Central memory CD8-positive, alpha-beta T cell (primary cell): ENCODE data around the gene TSPAN32.
A peak's percentile ranks its signal among the peaks of the same experiment; 100 is the strongest.

Experiments
- ATAC-seq: fragments of 150-1000 bp; cut with Tn5 transposase; replicated peaks from 2 replicates; pipeline ENCODE4 v1.10.0; 2022; ENCODE audit warnings: mild to moderate bottlenecking, moderate FRiP score, moderate number of reproducible peaks; ENCODE audit not compliant: poor library complexity, severe bottlenecking; ENCODE audit errors: extremely low read depth
- DNase-seq, 2 donors: peaks; one replicate each; pipeline ENCODE4 v3.0.0; 2021; ENCODE audit warnings: low spot score in 2 of 2
- H3K27ac Mint-ChIP-seq: one replicate; pipeline ENCODE4 v1.8.0; 2022; ENCODE audit warnings: low read depth, mild to moderate bottlenecking, moderate library complexity, mixed read lengths
- H3K27me3 Mint-ChIP-seq: one replicate; pipeline ENCODE4 v1.8.0; 2022; ENCODE audit warnings: mixed read lengths
- H3K36me3 Mint-ChIP-seq: one replicate; pipeline ENCODE4 v1.8.0; 2022; ENCODE audit warnings: mild to moderate bottlenecking, moderate library complexity, mixed read lengths; ENCODE audit not compliant: insufficient read depth
- H3K4me1 Mint-ChIP-seq: one replicate; pipeline ENCODE4 v1.8.0; 2022; ENCODE audit warnings: mixed read lengths
- H3K4me3 Mint-ChIP-seq: one replicate; pipeline ENCODE4 v1.8.0; 2022; ENCODE audit warnings: mild to moderate bottlenecking, moderate library complexity, mixed read lengths
- H3K9me3 Mint-ChIP-seq: one replicate; pipeline ENCODE4 v1.8.0; 2022; ENCODE audit warnings: mixed read lengths

TSPAN32 gene

DNA sequence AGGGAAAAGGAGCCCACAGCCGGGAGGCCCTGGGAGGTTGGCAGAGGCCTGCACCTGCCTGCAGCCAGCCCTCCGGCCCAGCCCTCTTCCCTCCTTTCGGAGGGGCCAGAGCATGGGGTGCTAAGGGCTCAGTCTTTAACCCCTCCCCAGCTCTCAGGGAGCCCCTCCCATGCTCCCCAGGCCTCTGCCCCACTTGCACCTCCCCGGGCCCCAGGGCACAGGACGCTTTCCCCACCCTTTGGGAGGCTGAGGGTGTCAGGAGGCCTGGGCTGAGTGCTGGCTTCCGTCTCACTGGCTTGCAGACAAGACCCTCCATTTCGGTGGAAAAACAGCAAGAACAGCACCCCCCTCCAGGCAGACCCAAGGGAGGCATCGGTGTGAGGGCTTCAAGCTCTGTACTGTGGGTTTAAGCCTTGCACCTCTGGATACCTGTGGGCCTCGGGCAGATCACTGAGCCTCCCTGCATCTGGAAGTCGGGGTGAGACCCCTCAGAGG is 38.7 kb upstream of the TSPAN32 start:
- Mint-ChIP-seq H3K36me3 (no peaks in the 10 kb centered on the region), H3K27ac (no peak overlapping the region), H3K9me3 (no peaks in the 10 kb centered on the region), H3K27me3 (no peaks in the 10 kb centered on the region), H3K4me3 (no peak overlapping the region), H3K4me1 (peaks cover 23% of the 10 kb centered on the region)
- no peak for DNase-seq
- no peak for ATAC-seq

GRCh38 chr11:2263724-2264360 is 38.0 kb upstream of the TSPAN32 start:
- ATAC-seq, result no peak

DNA sequence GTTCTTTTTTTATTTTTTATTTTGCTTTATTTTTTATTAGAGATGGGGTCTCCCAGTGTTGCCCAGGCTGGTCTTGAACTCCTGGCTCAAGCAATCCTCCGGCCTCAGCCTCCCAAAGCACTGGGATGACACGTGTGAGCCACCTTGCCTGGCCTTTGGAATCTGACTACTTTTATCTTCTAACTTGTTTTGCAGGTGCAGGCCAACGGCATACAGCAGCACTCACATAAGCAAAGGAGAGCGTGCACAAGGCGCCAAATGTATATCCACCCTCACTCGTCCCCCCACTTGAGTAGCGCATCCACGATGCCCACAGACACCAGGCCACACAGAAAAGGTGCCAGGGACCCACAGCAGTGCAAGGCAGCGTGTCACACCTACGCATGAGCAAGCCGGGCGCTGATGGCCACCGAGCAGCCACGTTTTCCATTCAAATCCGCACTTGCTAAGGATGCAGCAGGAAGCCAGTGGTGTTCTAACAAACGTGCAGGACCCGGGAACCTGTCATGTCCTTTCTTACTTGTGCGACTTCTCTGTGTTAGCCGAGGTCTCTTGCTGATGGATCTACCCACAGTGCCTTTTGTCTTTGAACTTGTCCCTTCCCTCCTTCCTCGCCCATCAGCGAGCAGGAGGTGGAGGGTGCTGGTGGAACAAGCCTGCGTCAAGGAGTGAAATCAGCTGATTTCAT is 37.3 kb upstream of the TSPAN32 start:
- H3K27ac Mint-ChIP-seq, result no peak overlapping the region
- H3K4me1 Mint-ChIP-seq, result peaks cover 25% of the 10 kb centered on the region
- peaks cover 3% of the 10 kb centered on the region for H3K36me3 Mint-ChIP-seq
- H3K27me3 Mint-ChIP-seq, result no peaks in the 10 kb centered on the region
- ATAC-seq (no peak), DNase-seq (no peak)
- H3K4me3 Mint-ChIP-seq, result no peak overlapping the region
- no peaks in the 10 kb centered on the region for H3K9me3 Mint-ChIP-seq

More at GRCh38 chr11:2263724-2264360, 38.0 kb upstream of the TSPAN32 start:
- peaks cover 25% of the 10 kb centered on the region for H3K4me1 Mint-ChIP-seq
- no peaks in the 10 kb centered on the region for H3K36me3 Mint-ChIP-seq
- H3K27me3 Mint-ChIP-seq, result no peaks in the 10 kb centered on the region
- no peaks in the 10 kb centered on the region for H3K9me3 Mint-ChIP-seq
- H3K4me3 Mint-ChIP-seq, result no peak overlapping the region
- H3K27ac Mint-ChIP-seq, result no peak overlapping the region
- no peak for DNase-seq

GRCh38 chr11:2265396-2265795 is 36.4 kb upstream of the TSPAN32 start:
- Mint-ChIP-seq H3K9me3 (no peaks in the 10 kb centered on the region), H3K4me1 (peaks cover 25% of the 10 kb centered on the region), H3K36me3 (peaks cover 3% of the 10 kb centered on the region), H3K27me3 (no peaks in the 10 kb centered on the region), H3K27ac (peak overlapping the region; percentile 33), H3K4me3 (peak overlapping the region; percentile 60)
- ATAC-seq (no peak), DNase-seq (no peak)

DNA sequence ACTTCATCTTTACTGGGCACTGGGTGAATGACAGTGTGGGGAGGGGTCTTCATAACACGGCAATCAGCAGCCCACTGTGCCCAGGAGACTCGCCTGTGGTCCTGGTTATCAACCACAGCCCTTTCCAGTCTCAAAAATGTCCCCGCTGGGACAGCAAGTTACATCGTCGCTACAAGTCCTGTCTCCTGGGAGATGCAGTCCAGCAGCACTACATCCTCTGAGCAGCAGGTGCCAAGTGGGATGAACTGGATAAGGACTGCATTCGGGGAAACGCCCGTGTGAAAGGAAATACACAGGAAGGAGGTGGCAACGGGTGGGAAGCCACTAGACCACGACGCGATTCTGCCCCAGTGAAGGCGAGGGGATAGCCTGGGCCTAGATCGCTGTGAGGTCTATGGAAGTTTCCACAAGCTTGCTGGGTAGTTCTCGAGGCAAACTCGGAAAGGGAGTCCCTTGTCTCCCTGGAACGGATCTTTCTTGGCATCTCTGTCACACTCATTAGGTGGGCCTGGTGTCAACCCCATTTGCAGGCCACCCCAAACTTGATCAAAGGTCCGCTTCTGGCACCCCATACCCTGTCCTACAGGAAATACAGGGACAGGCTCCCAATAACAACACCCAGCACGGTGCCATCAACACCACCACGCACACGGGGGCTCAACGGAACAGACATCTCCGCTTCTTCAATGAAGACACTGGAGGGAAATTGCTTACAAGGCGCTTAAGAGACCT is 35.8 kb upstream of the TSPAN32 start:
- Mint-ChIP-seq H3K36me3 (peaks cover 4% of the 10 kb centered on the region), H3K27ac (peak overlapping the region; percentile 33)

DNA sequence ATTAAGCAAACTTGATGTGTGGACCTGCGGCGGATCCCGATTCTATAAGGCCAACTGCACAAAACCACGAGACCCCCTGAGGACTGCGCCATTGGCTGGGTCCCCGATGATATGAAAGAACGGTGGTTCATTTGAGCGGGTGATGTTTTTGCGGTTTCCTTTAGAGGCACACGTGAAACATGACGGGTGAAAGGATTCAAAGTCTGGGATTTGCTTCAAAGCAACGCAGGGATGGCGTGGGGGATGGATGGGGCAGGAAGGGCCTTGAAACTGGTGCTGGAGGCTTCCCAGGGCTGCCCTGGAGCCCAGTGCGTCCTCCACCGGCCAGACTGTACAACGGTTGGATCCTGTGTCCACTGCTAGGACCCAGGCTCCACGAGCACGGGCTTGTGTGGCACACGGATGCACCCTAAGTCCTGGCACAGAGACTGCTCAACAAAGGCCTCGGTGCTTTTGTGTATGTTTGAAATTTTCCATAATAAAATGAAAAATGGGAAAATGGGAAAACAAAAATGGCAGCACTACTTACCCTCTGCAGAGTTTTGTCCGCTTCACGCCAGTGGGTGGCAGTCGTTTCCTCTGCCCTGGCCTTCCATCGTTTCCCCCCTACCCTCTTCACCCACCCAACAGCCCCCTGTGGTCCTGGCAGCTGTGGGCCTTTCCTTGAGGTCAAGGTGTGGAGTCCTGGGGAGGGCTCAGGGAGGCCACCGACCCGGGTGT is 35.1 kb upstream of the TSPAN32 start:
- peaks cover 4% of the 10 kb centered on the region for H3K36me3 Mint-ChIP-seq
- H3K9me3 Mint-ChIP-seq, result no peaks in the 10 kb centered on the region
- H3K27ac Mint-ChIP-seq, result peak overlapping the region; percentile 33
- H3K4me3 Mint-ChIP-seq, result peak overlapping the region; percentile 60
- no peak for DNase-seq
- ATAC-seq, result no peak
- peaks cover 25% of the 10 kb centered on the region for H3K4me1 Mint-ChIP-seq
- H3K27me3 Mint-ChIP-seq, result peaks cover 7% of the 10 kb centered on the region

More for the DNA sequence above, 35.8 kb upstream of the TSPAN32 start:
- Mint-ChIP-seq H3K9me3 (no peaks in the 10 kb centered on the region), H3K4me3 (peak overlapping the region; percentile 60), H3K27me3 (no peaks in the 10 kb centered on the region), H3K4me1 (peaks cover 25% of the 10 kb centered on the region)
- no peak for ATAC-seq
- no peak for DNase-seq

DNA sequence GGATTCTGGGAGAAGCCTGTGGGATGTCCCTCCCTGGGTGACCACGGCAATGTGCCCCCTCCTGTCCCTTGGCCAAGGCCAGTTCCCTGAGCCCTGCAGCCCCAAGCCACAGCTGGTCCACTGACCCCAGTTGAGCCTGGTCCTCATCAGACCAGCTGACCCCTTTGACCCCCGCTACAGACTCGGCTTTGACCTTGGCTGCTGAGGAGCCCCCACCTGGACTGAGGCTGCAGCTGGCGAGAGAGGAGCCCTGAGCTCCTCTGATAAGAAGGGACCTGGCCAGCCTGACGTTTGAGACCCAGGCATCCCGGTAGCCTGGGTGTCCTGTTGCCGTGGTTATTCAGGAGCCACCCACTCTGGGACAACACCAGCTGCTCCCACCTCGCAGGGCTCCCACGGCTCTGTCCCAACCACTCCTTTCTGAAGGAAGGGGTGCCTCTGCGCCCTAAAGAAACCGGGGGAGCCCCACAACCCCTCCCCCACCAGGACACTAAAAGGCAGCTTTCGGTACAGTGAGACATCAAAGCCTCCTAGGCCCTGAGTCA is 34.4 kb upstream of the TSPAN32 start:
- no peak for DNase-seq
- H3K4me1 Mint-ChIP-seq, result peaks cover 25% of the 10 kb centered on the region
- no peak overlapping the region for H3K27ac Mint-ChIP-seq
- peaks cover 4% of the 10 kb centered on the region for H3K36me3 Mint-ChIP-seq
- peak overlapping the region; percentile 67 for H3K4me3 Mint-ChIP-seq
- no peak for ATAC-seq
- H3K27me3 Mint-ChIP-seq, result peaks cover 13% of the 10 kb centered on the region
- H3K9me3 Mint-ChIP-seq, result no peaks in the 10 kb centered on the region

DNA sequence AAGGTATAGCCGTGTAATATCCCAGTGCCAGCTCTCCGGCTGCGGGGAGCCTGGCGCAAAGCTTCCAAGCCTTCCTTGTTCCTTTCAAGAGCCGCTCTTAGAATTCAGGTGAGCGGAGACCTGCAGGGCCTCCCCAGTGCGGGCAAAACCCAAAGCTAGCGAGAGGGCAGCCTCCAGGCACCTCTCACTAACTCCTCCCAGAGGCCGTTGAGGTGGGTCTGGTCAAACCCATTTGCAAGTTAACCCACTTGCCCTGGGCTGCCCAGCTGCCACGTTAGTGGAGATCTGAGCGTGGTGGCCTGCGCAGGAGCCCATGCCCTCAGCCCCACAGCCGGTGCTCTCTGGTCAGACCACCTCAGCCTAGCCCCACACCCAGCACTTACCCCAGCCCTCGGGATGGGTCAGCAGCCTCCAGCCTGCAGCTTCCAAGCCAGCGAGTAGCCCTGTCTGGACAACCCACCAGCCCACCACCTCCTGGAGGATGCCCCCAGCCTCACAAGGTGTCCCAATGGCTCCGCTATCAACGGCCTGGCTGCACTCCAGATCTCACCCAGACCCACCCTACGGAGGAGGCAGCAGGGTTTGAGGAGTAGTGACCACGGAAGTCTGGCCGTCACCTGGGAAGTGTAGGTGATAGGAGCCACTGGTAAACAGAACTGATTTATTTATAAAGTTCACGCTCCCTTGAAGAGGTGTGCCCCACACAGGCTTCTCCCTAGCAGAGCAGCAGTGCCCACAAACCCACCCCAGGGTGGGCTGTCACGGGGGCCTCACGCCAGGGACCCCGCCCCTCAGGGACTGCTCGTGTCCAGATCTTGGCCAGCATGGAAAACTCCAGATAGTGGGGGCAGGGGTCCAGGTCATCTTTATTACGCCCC is 33.7 kb upstream of the TSPAN32 start:
- Mint-ChIP-seq H3K27me3 (peaks cover 20% of the 10 kb centered on the region), H3K9me3 (no peaks in the 10 kb centered on the region), H3K4me3 (peak overlapping the region; percentile 67), H3K36me3 (peaks cover 4% of the 10 kb centered on the region), H3K27ac (no peak overlapping the region), H3K4me1 (peaks cover 25% of the 10 kb centered on the region)
- ATAC-seq (no peak), DNase-seq (no peak)

- DNase-seq, result no peak
- no peak overlapping the region for H3K27ac Mint-ChIP-seq
- peak overlapping the region; percentile 67 for H3K4me3 Mint-ChIP-seq
- peaks cover 25% of the 10 kb centered on the region for H3K4me1 Mint-ChIP-seq
- peak; percentile 29 for ATAC-seq
- peaks cover 28% of the 10 kb centered on the region for H3K27me3 Mint-ChIP-seq
- no peaks in the 10 kb centered on the region for H3K9me3 Mint-ChIP-seq
- peaks cover 4% of the 10 kb centered on the region for H3K36me3 Mint-ChIP-seq
Observed at GRCh38 chr11:2268729-2269600, 32.8 kb upstream of the TSPAN32 start.

GRCh38 chr11:2269601-2270321 is 32.1 kb upstream of the TSPAN32 start:
- Mint-ChIP-seq H3K27ac (no peak overlapping the region), H3K36me3 (peaks cover 4% of the 10 kb centered on the region), H3K4me1 (peaks cover 25% of the 10 kb centered on the region), H3K9me3 (no peaks in the 10 kb centered on the region), H3K27me3 (peaks cover 35% of the 10 kb centered on the region), H3K4me3 (peak overlapping the region; percentile 67)
- DNase-seq (no peak), ATAC-seq (peak; percentile 56)
